HG02763 (cell line): ENCODE results near the gene CDCA4.
A peak's percentile ranks its signal among the peaks of the same experiment; 100 is the strongest.
"Not testable (repeated sequence)": the region's sequence is repeated elsewhere in the genome, so short reads cannot be mapped to it uniquely, and the experiment has no call there.

ENCODE experiments used
- ATAC-seq: cut with Tn5 transposase; IDR thresholded peaks from one replicate; pipeline ENCODE4 v1.9.1; 2021; ENCODE audit warnings: mild to moderate bottlenecking, moderate library complexity; ENCODE audit not compliant: unreplicated experiment

The CDCA4 gene

DNA sequence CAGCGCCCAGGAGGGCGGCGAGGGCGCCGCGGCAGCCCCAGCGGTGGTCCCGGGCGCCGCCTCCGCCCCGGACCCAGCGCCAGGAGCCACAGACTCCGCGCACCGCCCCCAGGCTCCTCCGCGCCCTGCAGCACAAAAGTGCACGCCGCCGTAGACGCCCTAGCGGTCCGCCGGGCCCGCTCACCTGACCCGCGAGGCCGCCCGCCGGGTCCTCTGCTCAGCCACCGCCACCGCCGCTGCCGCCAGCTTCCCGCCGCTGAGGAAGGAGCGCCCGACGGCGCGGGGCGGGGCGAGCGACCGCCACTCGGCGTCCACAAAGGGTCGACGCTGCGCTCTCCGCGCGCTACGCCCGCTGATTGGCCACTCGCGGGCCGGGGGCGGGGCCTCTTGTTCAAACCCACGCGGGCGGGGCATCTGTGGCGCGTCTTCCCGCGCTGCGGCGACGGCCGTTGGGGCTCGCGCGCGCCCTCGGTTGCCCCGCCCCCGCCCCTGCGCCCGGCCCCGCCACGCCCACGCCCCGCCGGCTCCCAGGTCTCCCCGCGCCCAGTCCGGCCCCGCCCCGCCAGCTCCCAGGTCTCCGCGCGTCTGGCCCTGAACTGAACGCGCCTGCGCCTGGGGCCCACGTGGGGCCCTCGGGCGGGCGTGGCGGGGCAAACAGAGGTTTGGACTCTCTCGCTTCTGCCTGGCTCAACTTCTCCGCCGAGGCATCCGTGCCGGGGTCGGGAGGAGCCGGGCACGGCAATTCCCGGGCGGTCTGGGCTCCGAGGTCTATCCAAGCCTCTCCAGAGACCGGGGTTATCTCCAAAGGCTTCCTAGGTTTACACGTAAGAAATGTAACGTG is at the start of gene CDCA4:
Gene CDCA4, minus strand, starts transcription at position 269 of the 841 bp plus-strand sequence. CDS start 9,154 bp downstream, outside the sequence.
- ATAC-seq: peak; percentile 83

- ATAC-seq: no peak
Measured at GRCh38 chr14:105069871-105070759, 49.2 kb upstream of the CDCA4 start.

GRCh38 chr14:105069522-105069870 is 48.6 kb upstream of the CDCA4 start:
- no peak for ATAC-seq

GRCh38 chr14:105068818-105069217 is 47.9 kb upstream of the CDCA4 start:
- ATAC-seq: no peak

DNA sequence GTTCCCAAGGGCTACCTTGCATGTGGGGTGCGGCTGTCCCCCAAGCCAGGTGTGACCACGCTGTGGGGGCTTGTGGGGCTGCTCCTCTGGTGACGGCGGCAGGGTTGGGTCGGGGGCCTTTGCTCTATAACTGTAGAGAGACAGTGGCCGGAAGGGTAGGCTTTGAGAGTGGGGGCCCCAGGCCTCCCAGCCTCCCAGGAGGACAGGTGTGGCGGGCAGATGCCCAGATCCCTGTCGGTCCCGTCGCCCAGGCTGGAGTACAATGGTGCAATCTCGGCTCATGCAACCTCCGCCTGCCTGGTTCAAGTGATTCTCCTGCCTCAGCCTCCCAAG is 47.1 kb upstream of the CDCA4 start:
- ATAC-seq: no peak

DNA sequence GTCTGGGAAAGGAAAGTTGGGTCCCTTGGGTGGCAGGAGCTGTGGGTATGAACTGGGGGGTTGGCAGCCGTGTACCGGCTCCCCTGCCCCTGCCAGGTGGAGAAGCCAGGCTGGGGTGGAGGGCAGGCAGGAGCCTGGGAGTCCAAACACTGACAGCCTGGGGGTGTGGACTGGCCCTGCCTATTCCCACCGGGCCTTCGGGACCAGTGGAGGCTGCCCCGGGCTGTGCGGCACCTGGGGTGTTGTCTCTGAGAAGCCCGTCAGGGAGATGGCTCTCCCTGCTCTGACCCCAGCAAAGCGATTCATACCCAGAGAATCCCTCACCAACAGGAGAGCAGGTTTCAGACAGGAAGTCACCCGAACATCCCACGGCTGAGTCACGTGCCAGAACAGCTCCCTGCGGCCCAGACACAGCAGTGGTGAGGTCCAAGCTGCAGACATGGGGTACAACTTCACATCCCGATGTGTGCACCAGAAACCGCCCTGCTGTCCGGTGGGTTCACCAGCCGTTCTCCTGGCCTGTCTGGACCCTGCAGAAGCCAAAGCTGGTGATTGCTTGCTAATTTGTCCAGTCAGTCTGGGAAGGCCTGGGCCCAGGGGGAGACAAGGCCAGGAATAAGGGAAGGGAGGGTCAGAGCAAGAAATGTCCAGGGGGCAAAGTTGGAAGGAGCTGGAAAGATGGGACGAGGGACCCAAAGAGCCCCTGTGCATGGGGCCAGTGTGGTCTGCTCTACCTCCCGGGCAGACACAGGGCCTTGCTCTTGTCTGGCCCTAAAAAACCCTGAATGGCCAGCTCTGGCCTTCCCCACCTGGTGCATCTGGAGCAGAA is 46.5 kb upstream of the CDCA4 start:
- no peak for ATAC-seq

- no peak for ATAC-seq
Measured at GRCh38 chr14:105066240-105067071, 45.6 kb upstream of the CDCA4 start.

- peak; percentile 42 for ATAC-seq
Measured at GRCh38 chr14:105065280-105066228, 44.7 kb upstream of the CDCA4 start, which contains the start of gene GPR132. Gene GPR132, minus strand, starts transcription at chr14:105065430. Its CDS starts 10,010 bp downstream, at chr14:105055420.

DNA sequence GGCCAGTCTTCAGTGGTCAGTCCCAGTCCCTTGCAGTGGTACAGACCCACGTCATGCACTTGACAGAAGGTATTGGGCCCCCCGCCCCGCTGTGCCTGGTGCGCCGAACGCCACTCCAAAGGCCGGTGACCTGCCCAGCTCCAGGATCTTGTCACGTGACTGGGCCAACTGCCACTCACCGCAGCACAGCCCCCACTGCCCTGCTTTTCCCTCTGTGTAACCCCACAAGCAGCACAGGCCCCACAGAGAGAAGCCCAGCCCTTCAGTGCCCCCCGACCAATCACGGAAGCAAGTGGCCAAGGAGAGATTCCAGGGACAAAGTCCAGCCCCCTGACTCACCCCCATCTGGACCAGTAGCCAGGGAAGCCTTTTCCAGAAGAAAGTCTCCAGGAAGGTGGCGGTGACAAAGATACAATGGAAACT is 43.8 kb upstream of the CDCA4 start:
- no peak for ATAC-seq

- no peak for ATAC-seq
Measured at GRCh38 chr14:105064001-105064400, 43.1 kb upstream of the CDCA4 start.

DNA sequence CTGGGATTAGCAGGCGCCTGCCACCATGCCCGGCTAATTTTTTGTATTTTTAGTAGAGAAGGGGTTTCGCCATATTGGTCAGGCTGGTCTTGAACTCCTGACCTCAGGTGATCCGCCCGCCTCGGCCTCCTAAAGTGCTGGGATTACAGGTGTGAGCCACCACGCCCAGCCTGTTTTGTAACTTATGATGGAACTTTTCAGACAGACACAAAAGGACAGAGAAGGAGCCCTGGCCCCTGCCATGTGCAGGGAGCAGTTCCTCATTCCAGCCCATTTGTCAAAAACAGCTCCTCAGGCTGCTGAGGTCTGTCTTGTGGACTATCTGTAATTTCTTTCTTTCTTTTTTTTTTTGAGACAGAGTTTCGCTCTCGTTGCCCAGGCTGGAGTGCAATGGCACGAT is 42.6 kb upstream of the CDCA4 start:
- ATAC-seq: not testable (repeated sequence)

GRCh38 chr14:105063056-105063455 is 42.2 kb upstream of the CDCA4 start:
- no peak for ATAC-seq

GRCh38 chr14:105062048-105062433 is 41.2 kb upstream of the CDCA4 start:
- ATAC-seq: no peak

DNA sequence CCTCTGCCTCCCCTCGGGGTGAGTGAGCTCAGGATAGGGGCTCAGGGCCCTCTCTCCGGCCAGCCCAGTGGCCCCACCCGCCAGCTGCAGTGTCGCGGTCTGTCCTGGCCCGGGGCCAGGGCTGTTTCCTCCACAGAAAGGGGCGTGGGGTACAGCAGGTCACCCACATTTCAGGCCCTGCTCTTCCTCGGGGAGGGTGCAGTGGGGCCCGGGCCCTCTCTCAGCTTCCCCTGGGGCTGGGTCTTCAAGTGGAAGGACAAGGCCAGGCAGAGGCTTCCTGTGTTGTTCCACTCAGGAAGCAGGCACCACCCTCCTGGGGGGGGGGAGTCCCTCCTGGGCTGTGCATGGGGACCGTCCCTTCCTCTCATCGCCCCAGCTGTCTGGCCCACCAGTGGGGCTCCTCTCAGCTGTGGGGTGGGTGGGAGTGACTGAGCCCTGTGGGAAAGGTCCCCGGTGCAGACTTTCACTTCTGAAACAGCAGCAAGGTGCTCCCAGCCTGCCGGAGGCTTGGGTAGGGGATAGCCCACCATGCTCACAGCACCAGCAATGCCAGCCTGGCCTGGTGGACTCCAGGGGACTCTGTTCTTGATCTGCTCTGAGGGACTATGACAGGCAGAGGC is 40.7 kb upstream of the CDCA4 start:
- ATAC-seq: no peak

DNA sequence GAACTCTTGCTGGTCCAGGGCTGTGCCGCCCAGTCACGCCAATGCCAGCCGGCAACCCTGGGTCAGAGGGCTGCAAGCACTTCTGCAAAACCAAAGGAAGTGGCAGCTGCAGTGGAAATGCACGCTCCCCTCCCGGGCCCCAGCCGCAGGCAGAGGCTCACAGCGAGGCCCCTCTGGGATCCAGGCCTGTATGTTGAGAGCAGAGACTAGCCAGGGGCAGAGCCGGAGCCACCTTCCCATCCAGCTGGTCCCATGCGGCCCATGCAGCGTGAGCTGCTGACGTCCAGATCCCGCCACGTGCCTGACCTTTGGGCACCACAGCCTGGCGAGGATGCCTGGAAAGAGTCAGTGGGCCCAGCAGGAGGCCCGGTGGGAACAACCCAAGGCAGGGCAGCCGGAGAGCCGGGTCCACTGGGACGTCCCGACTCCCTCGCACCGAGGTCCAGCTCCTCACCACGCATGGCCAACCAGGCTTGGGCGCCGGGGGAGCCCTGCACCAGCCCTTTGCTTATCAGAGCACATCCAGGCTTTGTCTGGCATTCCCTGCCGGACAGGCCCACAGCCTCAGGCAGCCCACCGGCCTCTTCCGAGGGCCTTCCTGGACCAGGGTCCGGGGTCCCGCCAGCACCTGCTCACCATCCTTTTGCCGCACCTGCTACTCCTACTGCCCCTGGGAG is 40.0 kb upstream of the CDCA4 start:
- no peak for ATAC-seq

DNA sequence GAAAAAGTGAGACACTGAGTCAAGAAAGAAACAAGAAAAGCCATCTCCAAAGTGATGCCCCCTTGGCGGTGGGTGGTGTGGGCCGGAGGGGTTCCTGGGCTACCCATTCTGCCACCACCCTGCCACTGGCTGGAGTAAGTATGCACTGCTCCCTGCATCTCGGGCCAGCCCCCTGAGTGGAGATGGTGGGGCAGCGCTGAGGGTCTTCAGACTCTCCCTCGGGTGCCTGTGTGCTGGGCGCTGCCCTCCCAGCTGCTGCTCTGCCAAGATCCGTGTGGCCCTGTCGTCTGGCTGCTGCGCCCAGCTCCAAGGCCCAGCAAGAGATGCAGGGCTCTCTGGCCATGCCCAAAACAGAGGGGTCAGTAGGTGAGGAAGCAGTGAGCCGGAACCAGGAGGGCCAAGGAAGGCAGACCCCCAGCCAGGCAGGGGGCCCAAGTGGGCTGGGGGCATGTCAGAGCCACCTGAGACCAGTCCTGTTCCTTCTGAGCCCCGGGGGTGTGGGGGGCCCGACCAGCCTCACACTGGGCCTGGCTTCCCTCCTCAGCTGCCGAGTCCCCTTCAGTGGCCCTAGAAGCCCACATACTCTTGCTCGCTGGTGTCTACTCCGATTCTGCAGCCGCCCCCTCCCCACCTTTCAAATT is 39.2 kb upstream of the CDCA4 start:
- ATAC-seq: no peak
